Caco-2 (cell line): ENCODE measurements around the gene NFIA. TPM values are rescaled to one million over a fixed set of nuclear protein-coding genes. Genes with fewer than 3 reads are reported as not detected.

Experiments
- BruUV-seq: library from RNA; stranded (reverse); fragments of 400-500 nt; replicated peaks from 2 replicates; lab custom pipeline; 2021; lab: Mats Ljungman, UMichigan
- CTCF ChIA-PET: fragments of 300-600 bp; sonication (Branson Sonifier 250); formaldehyde crosslinking; loops from one replicate; lab custom pipeline; 2022; ENCODE audit warnings: antibody characterized with exemption; lab: Charles Lee
- POLR2A ChIA-PET: fragments of 300-600 bp; sonication (Branson Sonifier 250); formaldehyde crosslinking; loops from one replicate; lab custom pipeline; 2022; ENCODE audit warnings: antibody characterized with exemption; lab: Charles Lee
- DNase-seq, 2 experiments: peaks; one replicate each; pipeline versions ENCODE4 v3.0.0 to v3.0.0-alpha.2; 2020 to 2022
- H3K27me3 ChIP-seq: replicated peaks from 2 replicates; pipeline ENCODE4 v1.6.0; 2011; ENCODE audit warnings: low read length; ENCODE audit not compliant: control insufficient read depth, insufficient read depth
- H3K36me3 ChIP-seq: 2 replicates; pipeline ENCODE4 v1.5.1; 2011; ENCODE audit warnings: low read length; ENCODE audit not compliant: control insufficient read depth, insufficient read depth
- H3K4me1 ChIP-seq: fragments of 250-450 bp; sonication (Bioruptor Pico); 2 replicates; pipeline ENCODE4 v1.5.1; 2020; ENCODE audit warnings: mild to moderate bottlenecking
- H3K4me3 ChIP-seq: 2 replicates; pipeline ENCODE4 v1.5.1; 2011; ENCODE audit warnings: low read depth, mild to moderate bottlenecking, control low read depth, low read length
- H3K9me3 ChIP-seq: fragments of 250-450 bp; sonication (Bioruptor Pico); 2 replicates; pipeline ENCODE4 v1.5.1; 2020; ENCODE audit warnings: mild to moderate bottlenecking, moderate library complexity
- H3K27ac Mint-ChIP-seq: one replicate; pipeline ENCODE4 v1.8.0; 2022; ENCODE audit warnings: mixed read lengths; ENCODE audit not compliant: unreplicated experiment
- H3K27me3 Mint-ChIP-seq: one replicate; pipeline ENCODE4 v1.8.0; 2022; ENCODE audit warnings: mixed read lengths; ENCODE audit not compliant: insufficient read depth, unreplicated experiment
- H3K36me3 Mint-ChIP-seq: one replicate; pipeline ENCODE4 v1.8.0; 2022; ENCODE audit warnings: mild to moderate bottlenecking, mixed read lengths; ENCODE audit not compliant: insufficient read depth, unreplicated experiment
- H3K4me1 Mint-ChIP-seq: one replicate; pipeline ENCODE4 v1.8.0; 2022; ENCODE audit warnings: low read depth, mixed read lengths; ENCODE audit not compliant: unreplicated experiment
- H3K4me3 Mint-ChIP-seq: one replicate; pipeline ENCODE4 v1.8.0; 2022; ENCODE audit warnings: mild to moderate bottlenecking, moderate library complexity, mixed read lengths; ENCODE audit not compliant: unreplicated experiment
- H3K9me3 Mint-ChIP-seq: one replicate; pipeline ENCODE4 v1.8.0; 2022; ENCODE audit warnings: mixed read lengths; ENCODE audit not compliant: unreplicated experiment
- CTCF ChIP-seq, 2 experiments: fragments of 200-600 bp in 1 of 2; IDR thresholded peaks; 1 replicate in 1 of 2; 2 replicates in 1 of 2; pipeline versions ENCODE4 v1.5.1 to v1.8.0; 2011 to 2022; ENCODE audit warnings: antibody characterized with exemption in 1 of 2, control low read depth in 1 of 2, inconsistent platforms in 1 of 2, low read depth in 1 of 2, low read length in 1 of 2, mild to moderate bottlenecking in 1 of 2, moderate library complexity in 1 of 2; ENCODE audit not compliant: insufficient read depth in 1 of 2, severe bottlenecking in 1 of 2, unreplicated experiment in 1 of 2
- intact Hi-C: fragments of 100-400 bp; cut with micrococcal nuclease; formaldehyde crosslinking; loops from one replicate; pipeline ENCODE4 v1.10.0; 2022; ENCODE audit not compliant: unreplicated experiment
- total RNA-seq: library from RNA; stranded (reverse); gene quantifications from 2 replicates; pipeline ENCODE4 v1.2.3, GENCODE V29; 2022

NFIA gene
- total RNA-seq, 1 experiment from 2014 or later: 1.4 TPM

DNA sequence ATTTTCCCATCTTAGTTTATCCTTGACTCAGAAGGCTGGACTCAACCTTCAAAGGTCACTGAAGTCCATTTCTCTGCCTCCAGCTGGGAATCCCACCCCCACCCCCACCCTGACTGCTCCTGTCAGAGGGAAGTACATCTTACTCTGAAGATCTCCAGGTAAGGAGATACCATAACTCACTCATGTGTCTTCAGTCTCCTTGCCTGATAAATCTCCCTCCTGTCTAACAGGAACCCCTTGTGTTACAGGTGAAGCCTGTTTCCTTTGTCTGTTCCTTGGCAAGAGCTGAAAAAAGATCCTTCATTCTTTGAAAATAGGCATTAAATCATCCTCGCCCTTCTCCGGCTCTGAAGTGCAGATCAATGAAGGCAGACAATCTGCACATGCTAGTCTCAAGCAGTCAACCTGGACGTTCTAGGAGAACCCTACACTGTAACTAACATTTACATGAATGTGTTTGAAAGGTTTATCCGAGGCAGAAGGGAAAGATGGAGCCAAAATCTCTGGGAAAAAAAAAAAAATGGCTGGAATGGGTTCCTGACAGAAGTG, 392.0 kb downstream of the NFIA start:
- Mint-ChIP-seq H3K9me3 (no peaks in the 10 kb centered on the region), H3K36me3 (no peaks in the 10 kb centered on the region), H3K27me3 (no peaks in the 10 kb centered on the region), H3K27ac (no peak overlapping the region), H3K4me1 (no peaks in the 10 kb centered on the region), H3K4me3 (no peak overlapping the region)
- no peaks in the 10 kb centered on the region for H3K4me1 ChIP-seq
- CTCF ChIA-PET: no interaction called here
- H3K27me3 ChIP-seq: no peaks in the 10 kb centered on the region
- no peaks in the 10 kb centered on the region for H3K36me3 ChIP-seq
- BruUV-seq: no TSS peak
- POLR2A ChIA-PET: no interaction called here
- H3K9me3 ChIP-seq: no peaks in the 10 kb centered on the region
- DNase-seq: no peak
- no peak for TF ChIP-seq CTCF (IDR thresholded peaks at IDR 0.05; ENCODE audit: insufficient read depth in 1 of 2, low read depth in 1 of 2, low read length in 1 of 2, severe bottlenecking in 1 of 2, unreplicated experiment in 1 of 2)
- no peak overlapping the region for H3K4me3 ChIP-seq
- intact Hi-C loops: no loop called here

GRCh38 chr1:61474963-61475362, 392.6 kb downstream of the NFIA start:
- no peak for TF ChIP-seq CTCF (IDR thresholded peaks at IDR 0.05; ENCODE audit: insufficient read depth in 1 of 2, low read depth in 1 of 2, low read length in 1 of 2, severe bottlenecking in 1 of 2, unreplicated experiment in 1 of 2)
- H3K27me3 Mint-ChIP-seq: no peaks in the 10 kb centered on the region
- H3K4me3 ChIP-seq: no peak overlapping the region
- no peak overlapping the region for H3K27ac Mint-ChIP-seq
- no peaks in the 10 kb centered on the region for H3K36me3 Mint-ChIP-seq
- ChIA-PET POLR2A (no interaction called here), CTCF (no interaction called here)
- H3K36me3 ChIP-seq: no peaks in the 10 kb centered on the region
- H3K27me3 ChIP-seq: no peaks in the 10 kb centered on the region
- no TSS peak for BruUV-seq
- DNase-seq: no peak
- intact Hi-C loops: no loop called here
- H3K4me1 Mint-ChIP-seq: no peaks in the 10 kb centered on the region
- no peaks in the 10 kb centered on the region for H3K4me1 ChIP-seq
- H3K9me3 ChIP-seq: no peaks in the 10 kb centered on the region
- no peaks in the 10 kb centered on the region for H3K9me3 Mint-ChIP-seq
- no peak overlapping the region for H3K4me3 Mint-ChIP-seq

- H3K27me3 ChIP-seq: no peaks in the 10 kb centered on the region
- no peaks in the 10 kb centered on the region for H3K36me3 ChIP-seq
- intact Hi-C loops: no loop called here
- TF ChIP-seq CTCF (IDR thresholded peaks at IDR 0.05; ENCODE audit: insufficient read depth in 1 of 2, low read depth in 1 of 2, low read length in 1 of 2, severe bottlenecking in 1 of 2, unreplicated experiment in 1 of 2): no peak
- H3K9me3 ChIP-seq: no peaks in the 10 kb centered on the region
- H3K4me1 Mint-ChIP-seq: no peaks in the 10 kb centered on the region
- no peak overlapping the region for H3K4me3 ChIP-seq
- ChIA-PET POLR2A (no interaction called here), CTCF (no interaction called here)
- H3K9me3 Mint-ChIP-seq: no peaks in the 10 kb centered on the region
- DNase-seq: no peak
- H3K27me3 Mint-ChIP-seq: peaks cover 4% of the 10 kb centered on the region
- BruUV-seq: no TSS peak
- H3K4me3 Mint-ChIP-seq: no peak overlapping the region
- H3K27ac Mint-ChIP-seq: no peak overlapping the region
- no peaks in the 10 kb centered on the region for H3K36me3 Mint-ChIP-seq
- H3K4me1 ChIP-seq: no peaks in the 10 kb centered on the region
Observed at GRCh38 chr1:61477301-61477700, 394.9 kb downstream of the NFIA start.
